ENCODE measurements around the gene HMG20A.
"Not testable (repeated sequence)": the region's sequence is repeated elsewhere in the genome, so short reads cannot be mapped to it uniquely, and the experiment has no call there.

HMG20A gene

GRCh38 chr15:77409259-77410156 is 11.2 kb upstream of the HMG20A start:
- TF ChIP-seq EZH2phosphoT487 (IDR thresholded peaks at IDR 0.05; ENCODE audit: borderline replicate concordance) (no peak), CTCF (conservative IDR thresholded peaks at IDR 0.05; ENCODE audit: low read length) (no peak)
- peaks cover 36% of the 10 kb centered on the region for H3K4me1 ChIP-seq (ENCODE audit: insufficient read depth, low read length, poor library complexity, severe bottlenecking)
- H3F3A ChIP-seq (ENCODE audit: low read depth) = no peaks in the 10 kb centered on the region
- peak overlapping the region; percentile 40 for H3K4me3 ChIP-seq (ENCODE audit: low read length, poor library complexity, severe bottlenecking)
- no peaks in the 10 kb centered on the region for H3K9me3 ChIP-seq (ENCODE audit: insufficient read depth, low read depth, low read length)
- no peaks in the 10 kb centered on the region for H3K9me2 ChIP-seq (replicated peaks; ENCODE audit: low read depth, low read length)
- peak overlapping the region; percentile 67 for H3K4me2 ChIP-seq (ENCODE audit: low read depth, low read length, poor library complexity, severe bottlenecking)
- H4K20me1 ChIP-seq (ENCODE audit: insufficient read depth, low read length, poor library complexity, severe bottlenecking) = peaks cover 3% of the 10 kb centered on the region
- no peaks in the 10 kb centered on the region for H3K36me3 ChIP-seq (ENCODE audit: insufficient read depth, low read length)
- no peaks in the 10 kb centered on the region for H3K27me3 ChIP-seq (ENCODE audit: insufficient read depth, low read length, poor library complexity, severe bottlenecking)
- H3K79me2 ChIP-seq (ENCODE audit: insufficient read depth, low read length) = peaks cover 68% of the 10 kb centered on the region
- peak overlapping the region; percentile 67; the same call in 1 of the 2 replicates for H2AFZ ChIP-seq (ENCODE audit: low read length)
- peak overlapping the region; percentile 13 for H3K9ac ChIP-seq (ENCODE audit: low read depth, low read length, poor library complexity, severe bottlenecking)

GRCh38 chr15:77410157-77410500 is 10.6 kb upstream of the HMG20A start:
- H3K9me2 ChIP-seq (replicated peaks; ENCODE audit: low read depth, low read length); H3K36me3 ChIP-seq (ENCODE audit: insufficient read depth, low read length); H4K20me1 ChIP-seq (ENCODE audit: insufficient read depth, low read length, poor library complexity, severe bottlenecking); H3K27me3 ChIP-seq (ENCODE audit: insufficient read depth, low read length, poor library complexity, severe bottlenecking); H3F3A ChIP-seq (ENCODE audit: low read depth); H3K9me3 ChIP-seq (ENCODE audit: insufficient read depth, low read depth, low read length): not testable (repeated sequence)
- H3K79me2 ChIP-seq (ENCODE audit: insufficient read depth, low read length) = peaks cover 69% of the 10 kb centered on the region
- H3K4me3 ChIP-seq (ENCODE audit: low read length, poor library complexity, severe bottlenecking) = peak overlapping the region; percentile 40
- peak overlapping the region; percentile 67; the same call in 1 of the 2 replicates for H2AFZ ChIP-seq (ENCODE audit: low read length)
- H3K4me2 ChIP-seq (ENCODE audit: low read depth, low read length, poor library complexity, severe bottlenecking) = peak overlapping the region; percentile 67
- peak overlapping the region; percentile 13 for H3K9ac ChIP-seq (ENCODE audit: low read depth, low read length, poor library complexity, severe bottlenecking)
- H3K4me1 ChIP-seq (ENCODE audit: insufficient read depth, low read length, poor library complexity, severe bottlenecking) = peaks cover 41% of the 10 kb centered on the region

- peaks cover 6% of the 10 kb centered on the region for H4K20me1 ChIP-seq (ENCODE audit: insufficient read depth, low read length, poor library complexity, severe bottlenecking)
- no peaks in the 10 kb centered on the region for H3K9me2 ChIP-seq (replicated peaks; ENCODE audit: low read depth, low read length)
- H3K27me3 ChIP-seq (ENCODE audit: insufficient read depth, low read length, poor library complexity, severe bottlenecking) = no peaks in the 10 kb centered on the region
- H3K4me2 ChIP-seq (ENCODE audit: low read depth, low read length, poor library complexity, severe bottlenecking) = peak overlapping the region; percentile 67
- H3K9ac ChIP-seq (ENCODE audit: low read depth, low read length, poor library complexity, severe bottlenecking) = no peak overlapping the region
- no peaks in the 10 kb centered on the region for H3K9me3 ChIP-seq (ENCODE audit: insufficient read depth, low read depth, low read length)
- peaks cover 74% of the 10 kb centered on the region for H3K79me2 ChIP-seq (ENCODE audit: insufficient read depth, low read length)
- TF ChIP-seq EZH2phosphoT487 (IDR thresholded peaks at IDR 0.05; ENCODE audit: borderline replicate concordance) = no peak
- no peak for TF ChIP-seq CTCF (conservative IDR thresholded peaks at IDR 0.05; ENCODE audit: low read length)
- H3K36me3 ChIP-seq (ENCODE audit: insufficient read depth, low read length) = no peaks in the 10 kb centered on the region
- peaks cover 49% of the 10 kb centered on the region for H3K4me1 ChIP-seq (ENCODE audit: insufficient read depth, low read length, poor library complexity, severe bottlenecking)
- no peaks in the 10 kb centered on the region for H3F3A ChIP-seq (ENCODE audit: low read depth)
- no peak overlapping the region for H3K4me3 ChIP-seq (ENCODE audit: low read length, poor library complexity, severe bottlenecking)
- H2AFZ ChIP-seq (ENCODE audit: low read length) = no peak overlapping the region
Measured at GRCh38 chr15:77410701-77411618, 9.7 kb upstream of the HMG20A start.
